MM.1S (cell line): ENCODE results near the gene GNL1.

Experiments
- CTCF ChIP-seq: fragments of 300-600 bp; sonication (generic); IDR thresholded peaks from 2 replicates; pipeline ENCODE4 v1.5.1; 2016; ENCODE audit warnings: antibody characterized with exemption, low read length, mixed read lengths
- EZH2 ChIP-seq: fragments of 300-600 bp; sonication (generic); optimal IDR thresholded peaks from 2 replicates; pipeline ENCODE3; 2017; ENCODE audit warnings: low read depth, mild to moderate bottlenecking, antibody characterized with exemption, low read length, mixed read lengths

- no peak for TF ChIP-seq CTCF
- TF ChIP-seq EZH2: no peak
Observed at GRCh38 chr6:30548375-30548774, 7.9 kb downstream of the GNL1 start.
